Sigmoid colon (tissue), 4 donors: Measurements from ENCODE around the gene STAG1.

ENCODE experiments used
- CTCF ChIP-seq, 4 experiments: fragments of 450-650 bp in 3 of 4; fragments of 200-600 bp in 1 of 4; IDR thresholded peaks; one replicate each; pipeline ENCODE4 v1.5.1; 2016 to 2019; ENCODE audit warnings: antibody characterized with exemption in 4 of 4, mild to moderate bottlenecking in 3 of 4, moderate library complexity in 2 of 4
- POLR2A ChIP-seq, 2 donors: fragments of 450-650 bp; IDR thresholded peaks; one replicate each; pipeline ENCODE4 v1.6.1; 2016; ENCODE audit warnings: antibody characterized with exemption in 2 of 2, mild to moderate bottlenecking in 2 of 2, moderate library complexity in 2 of 2
- POLR2AphosphoS5 ChIP-seq, 4 donors: sonication (generic); formaldehyde crosslinking; IDR thresholded peaks; one replicate each; pipeline ENCODE4 v1.6.1; 2017; ENCODE audit warnings: antibody characterized with exemption in 4 of 4

- TF ChIP-seq CTCF (IDR thresholded peaks at IDR 0.05) (no peak), POLR2AphosphoS5 (IDR thresholded peaks at IDR 0.05) (no peak), POLR2A (IDR thresholded peaks at IDR 0.05) (no peak)
Observed at GRCh38 chr3:136650461-136650860, 101.7 kb downstream of the STAG1 start.
